Inferior parietal cortex (tissue), 1 donor: Measurements from ENCODE around the gene KLK15.
"Not testable (repeated sequence)": the region's sequence is repeated elsewhere in the genome, so short reads cannot be mapped to it uniquely, and the experiment has no call there.

Experiments
- DNase-seq: peaks from one replicate; pipeline ENCODE4 v3.0.0-alpha.2; 2016; ENCODE audit errors: extremely low spot score

KLK15 gene

GRCh38 chr19:50821248-50821612 is 12.1 kb downstream of the KLK15 start:
- no peak for DNase-seq

- no peak for DNase-seq
Measured at GRCh38 chr19:50820549-50821247, 12.7 kb downstream of the KLK15 start.

DNA sequence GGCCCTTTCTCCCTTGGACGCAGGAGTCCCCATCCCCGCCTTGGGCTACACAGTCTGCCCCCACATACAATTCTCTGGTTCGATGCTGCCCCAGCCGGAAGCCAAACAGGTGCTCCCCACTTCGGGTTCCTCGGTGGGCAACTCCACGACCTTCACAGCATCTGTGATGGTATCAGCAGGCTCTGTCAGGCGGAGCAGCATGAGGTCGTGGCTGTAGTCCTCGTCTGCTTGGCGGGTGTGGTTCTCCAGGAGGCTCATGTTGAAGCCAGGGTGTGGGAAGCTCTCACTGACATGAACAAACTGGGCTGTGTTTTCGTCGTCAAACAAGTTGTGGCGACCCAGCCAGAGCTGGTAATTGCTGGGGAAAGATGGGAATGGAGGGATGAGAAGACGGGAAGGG is 13.3 kb downstream of the KLK15 start:
- no peak for DNase-seq

GRCh38 chr19:50819636-50820035 is 13.7 kb downstream of the KLK15 start:
- DNase-seq, result no peak

DNA sequence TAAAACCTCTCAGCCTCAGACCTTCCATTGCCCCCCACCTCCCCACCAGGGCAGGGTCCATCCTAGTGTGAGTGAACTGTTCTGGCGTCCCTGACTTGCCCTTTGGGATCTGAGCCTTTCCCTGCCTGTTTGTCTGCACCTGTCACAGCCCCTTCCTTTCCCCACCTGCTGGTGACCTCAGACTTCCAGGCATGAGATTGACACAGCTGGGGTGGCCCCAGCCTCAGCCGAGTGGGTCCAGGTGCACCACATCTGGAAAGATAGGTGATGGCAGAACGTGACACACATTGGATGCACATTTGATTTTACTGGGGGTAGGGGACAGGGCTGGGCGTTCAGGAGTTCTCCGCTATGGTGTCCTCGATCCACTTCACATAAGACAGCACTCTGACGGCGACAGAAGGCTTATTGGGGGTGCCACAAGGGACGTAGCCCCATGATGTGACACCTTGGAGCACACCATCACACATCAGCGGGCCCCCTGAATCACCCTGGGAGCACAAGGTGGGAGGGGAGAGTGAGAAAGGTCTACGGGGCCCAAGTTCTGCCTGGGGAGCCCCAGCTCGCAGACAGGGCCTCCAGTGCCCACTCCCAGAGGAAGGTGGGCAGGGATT is 14.4 kb downstream of the KLK15 start:
- DNase-seq, result no peak

DNA sequence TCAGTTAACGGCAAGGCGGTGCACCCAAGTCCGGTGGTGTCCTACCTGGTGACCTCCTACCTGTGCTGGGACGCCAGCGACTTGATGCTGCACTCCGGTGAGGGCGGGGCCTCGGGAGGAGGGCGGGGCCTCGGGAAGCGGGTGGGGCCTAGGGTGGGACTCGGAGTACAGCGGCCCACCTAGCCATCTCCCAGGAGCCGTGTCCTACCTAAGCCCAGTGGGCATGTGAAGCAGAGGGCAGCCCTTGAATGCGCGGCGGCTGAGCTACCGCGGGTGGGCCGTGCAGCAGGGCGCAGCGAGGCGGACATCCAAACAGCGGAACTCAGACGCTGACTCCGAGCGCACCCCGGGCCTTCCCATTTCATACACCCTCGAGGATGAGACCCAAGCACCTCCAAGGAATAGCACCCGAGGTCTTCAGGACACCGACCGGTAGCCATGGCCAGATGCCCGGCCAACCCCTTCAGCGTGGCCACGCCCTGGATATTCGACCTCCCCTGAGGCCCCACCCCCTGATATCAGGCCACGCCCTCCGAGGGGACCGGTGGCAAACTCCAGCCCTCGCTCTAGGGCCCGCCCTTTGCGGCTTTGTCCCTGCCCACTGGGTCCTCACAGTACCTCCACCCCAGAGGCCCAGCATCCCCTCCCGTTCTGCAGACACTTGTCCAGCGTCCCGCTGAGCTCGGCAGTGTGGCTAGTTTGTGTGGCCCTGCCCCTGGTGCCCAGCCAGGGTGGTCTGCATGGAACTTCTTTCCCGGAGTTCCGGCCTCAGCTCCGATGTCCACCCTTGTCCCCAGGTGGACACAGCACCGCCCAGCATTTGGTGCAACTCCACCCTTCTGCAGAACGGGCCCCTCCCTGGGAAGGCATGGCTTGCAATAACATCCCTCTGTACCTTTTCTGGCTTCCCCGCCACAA is 15.2 kb downstream of the KLK15 start:
- DNase-seq, result no peak

GRCh38 chr19:50815439-50815838 is 17.9 kb downstream of the KLK15 start:
- no peak for DNase-seq

GRCh38 chr19:50814883-50815282 is 18.5 kb downstream of the KLK15 start:
- no peak for DNase-seq

GRCh38 chr19:50812474-50812873 is 20.9 kb downstream of the KLK15 start:
- no peak for DNase-seq

DNA sequence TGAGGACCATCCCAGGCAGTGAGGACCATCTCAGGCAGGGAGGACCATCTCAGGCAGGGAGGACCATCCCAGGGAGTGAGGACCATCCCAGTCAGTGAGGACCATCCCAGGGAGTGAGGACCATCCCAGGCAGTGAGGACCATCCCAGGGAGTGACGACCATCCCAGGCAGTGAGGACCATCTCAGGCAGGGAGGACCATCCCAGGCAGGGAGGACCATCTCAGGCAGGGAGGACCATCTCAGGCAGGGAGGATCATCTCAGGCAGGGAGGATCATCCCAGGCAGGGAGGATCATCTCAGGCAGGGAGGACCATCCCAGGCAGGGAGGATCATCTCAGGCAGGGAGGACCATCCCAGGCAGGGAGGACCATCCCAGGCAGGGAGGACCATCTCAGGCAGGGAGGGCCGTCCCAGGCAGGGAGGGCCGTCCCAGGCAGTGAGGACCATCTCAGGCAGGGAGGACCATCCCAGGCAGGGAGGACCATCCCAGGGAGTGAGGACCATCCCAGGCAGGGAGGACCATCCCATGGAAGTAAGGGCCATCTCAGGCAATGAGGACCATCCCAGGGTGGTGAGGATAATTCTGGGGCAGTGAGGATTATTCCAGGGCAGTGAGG is 21.6 kb downstream of the KLK15 start:
- not testable (repeated sequence) for DNase-seq

GRCh38 chr19:50808856-50809255 is 24.5 kb downstream of the KLK15 start:
- DNase-seq, result no peak

- peak; percentile 97 for DNase-seq
Measured at GRCh38 chr19:50804420-50805272, 28.7 kb downstream of the KLK15 start.

GRCh38 chr19:50803633-50804419 is 29.5 kb downstream of the KLK15 start:
- DNase-seq, result no peak

DNA sequence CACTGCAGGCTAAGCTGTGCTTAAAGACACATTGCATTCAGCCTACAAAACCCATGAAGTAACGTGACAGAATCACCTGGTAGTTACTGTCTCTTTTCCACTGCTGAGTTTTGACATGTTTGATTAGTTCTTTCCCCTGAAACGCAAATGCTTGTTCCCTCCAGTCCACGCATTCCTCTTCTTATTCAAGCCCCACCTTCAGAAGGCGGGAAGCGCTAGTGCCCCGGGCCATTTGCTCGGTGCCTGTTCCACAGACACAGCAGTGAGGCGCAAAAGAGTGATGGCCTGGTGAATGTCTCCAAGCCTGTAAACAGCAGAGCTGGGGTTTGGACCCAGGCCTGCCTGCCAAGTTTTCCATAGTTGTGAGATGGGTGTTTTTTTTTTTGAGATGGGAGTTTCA is 32.3 kb downstream of the KLK15 start:
- DNase-seq, result no peak

GRCh38 chr19:50799547-50799851 is 33.9 kb downstream of the KLK15 start:
- DNase-seq, result no peak

DNA sequence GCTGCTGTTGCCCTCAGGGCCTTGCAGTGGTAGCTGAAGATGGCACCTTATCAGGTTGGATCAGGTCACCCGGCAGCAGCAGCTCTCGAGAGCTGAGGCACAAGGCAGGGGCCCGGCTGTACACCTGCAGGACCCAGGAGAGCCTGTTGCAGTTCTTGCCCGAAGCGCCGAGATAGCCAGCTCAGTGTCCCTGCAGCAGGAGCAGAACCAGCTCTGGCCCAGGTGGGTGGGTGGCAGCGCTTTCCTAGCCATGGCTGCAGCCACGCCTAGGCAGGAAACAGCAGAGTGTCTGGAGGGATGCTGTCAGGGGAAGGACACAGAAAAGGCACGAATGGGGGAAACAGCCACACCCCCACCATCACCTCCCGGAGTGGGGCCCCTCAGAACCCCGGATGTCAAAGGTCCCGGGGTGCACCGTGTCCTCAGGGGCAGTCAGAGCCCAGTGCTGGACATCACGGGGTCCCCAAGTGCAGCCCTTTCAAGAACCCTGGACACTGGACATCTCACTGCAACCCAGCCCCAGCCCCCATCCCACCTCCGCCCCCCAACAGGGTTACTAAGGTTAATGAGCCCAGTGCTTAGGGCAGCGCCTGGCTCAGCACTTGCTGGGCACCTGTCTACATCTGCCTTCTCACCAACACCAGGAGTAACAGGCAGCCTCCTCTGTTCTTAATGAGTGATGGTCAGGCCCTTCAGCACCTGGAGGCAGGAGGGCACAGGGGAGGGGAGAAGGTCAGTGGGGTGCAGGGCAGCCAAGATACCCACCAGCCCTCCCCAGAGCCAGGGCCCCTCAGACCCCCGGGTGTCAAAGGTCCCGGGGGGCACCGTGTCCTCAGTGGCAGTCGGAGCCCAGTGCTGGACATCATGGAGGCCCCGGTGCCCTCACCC is 34.5 kb downstream of the KLK15 start:
- no peak for DNase-seq

GRCh38 chr19:50797781-50798658 is 35.4 kb downstream of the KLK15 start:
- DNase-seq, result no peak

DNA sequence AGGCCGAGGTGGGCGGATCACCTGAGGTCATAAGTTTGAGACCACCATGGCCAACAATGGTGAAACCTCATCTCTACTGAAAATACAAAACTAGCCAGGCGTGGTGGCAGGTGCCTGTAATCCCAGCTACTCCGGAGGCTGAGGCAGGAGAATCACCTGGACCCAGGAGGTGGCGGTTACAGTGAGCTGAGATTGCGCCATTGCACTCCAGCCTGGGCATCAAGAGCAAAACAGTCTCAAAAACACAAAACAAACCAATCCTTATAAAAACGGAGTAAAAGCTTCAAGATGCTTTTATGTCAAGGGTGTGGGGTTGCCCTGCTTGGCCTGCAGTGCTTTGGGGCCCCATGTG is 36.0 kb downstream of the KLK15 start:
- DNase-seq, result no peak
